H9 (cell line): ENCODE results near the gene ARHGEF33. TPM values are rescaled to one million over a fixed set of nuclear protein-coding genes. Genes with fewer than 3 reads are reported as not detected.

ENCODE experiments used
- DNase-seq: peaks from one replicate; pipeline ENCODE4 v3.0.0-alpha.2; 2017
- H2AFZ ChIP-seq: one replicate; pipeline ENCODE4 v1.6.1; 2013; ENCODE audit warnings: mild to moderate bottlenecking, low read length, control low read depth, moderate library complexity
- H2AK5ac ChIP-seq: 2 replicates; pipeline ENCODE4 v1.6.1; 2013; ENCODE audit warnings: low read length, control low read depth, mixed read lengths; ENCODE audit not compliant: insufficient read length
- H2BK120ac ChIP-seq: one replicate; pipeline ENCODE4 v1.6.1; 2013; ENCODE audit warnings: low read depth, mild to moderate bottlenecking, low read length, control low read depth, inconsistent platforms; ENCODE audit not compliant: poor library complexity, severe bottlenecking
- H2BK12ac ChIP-seq: 2 replicates; pipeline ENCODE4 v1.6.1; 2013; ENCODE audit warnings: low read length, control low read depth, mixed read lengths, low read depth; ENCODE audit not compliant: insufficient read length
- H2BK15ac ChIP-seq: 2 replicates; pipeline ENCODE4 v1.6.1; 2013; ENCODE audit warnings: low read depth, low read length, control low read depth
- H2BK20ac ChIP-seq: one replicate; pipeline ENCODE4 v1.6.1; 2013; ENCODE audit warnings: low read depth, mild to moderate bottlenecking, low read length, control low read depth, inconsistent platforms; ENCODE audit not compliant: poor library complexity, severe bottlenecking
- H2BK5ac ChIP-seq: 2 replicates; pipeline ENCODE4 v1.6.1; 2013; ENCODE audit warnings: low read length, control low read depth, mixed read lengths; ENCODE audit not compliant: insufficient read length
- H3K14ac ChIP-seq: 2 replicates; pipeline ENCODE4 v1.6.1; 2013; ENCODE audit warnings: low read length, control low read depth; ENCODE audit not compliant: insufficient read depth
- H3K18ac ChIP-seq: 2 replicates; pipeline ENCODE4 v1.6.1; 2013; ENCODE audit warnings: low read depth, mild to moderate bottlenecking, mixed read lengths, low read length, control low read depth; ENCODE audit not compliant: insufficient read length
- H3K23ac ChIP-seq: 2 replicates; pipeline ENCODE4 v1.6.1; 2013; ENCODE audit warnings: low read length, control low read depth, mixed read lengths, low read depth; ENCODE audit not compliant: insufficient read length
- H3K23me2 ChIP-seq: 2 replicates; pipeline ENCODE4 v1.6.1; 2013; ENCODE audit warnings: low read depth, mild to moderate bottlenecking, mixed read lengths, low read length, control low read depth; ENCODE audit not compliant: insufficient read length, poor library complexity, severe bottlenecking
- H3K27ac ChIP-seq: 2 replicates; pipeline ENCODE4 v1.5.1; 2013; ENCODE audit warnings: low read length, control low read depth, mixed read lengths, low read depth; ENCODE audit not compliant: insufficient read length
- H3K27me3 ChIP-seq: 2 replicates; pipeline ENCODE4 v1.6.1; 2013; ENCODE audit warnings: low read length, control low read depth, inconsistent platforms; ENCODE audit not compliant: insufficient read depth
- H3K4ac ChIP-seq: 2 replicates; pipeline ENCODE4 v1.6.1; 2013; ENCODE audit warnings: low read depth, mild to moderate bottlenecking, control low read depth, inconsistent platforms, low read length, moderate library complexity
- H3K4me1 ChIP-seq: 2 replicates; pipeline ENCODE4 v1.6.1; 2013; ENCODE audit warnings: low read length, control low read depth, inconsistent platforms; ENCODE audit not compliant: insufficient read depth
- H3K4me2 ChIP-seq: 2 replicates; pipeline ENCODE4 v1.6.1; 2013; ENCODE audit warnings: low read length, control low read depth, mixed read lengths; ENCODE audit not compliant: insufficient read length, insufficient read depth
- H3K56ac ChIP-seq: 2 replicates; pipeline ENCODE4 v1.6.1; 2013; ENCODE audit warnings: low read depth, mild to moderate bottlenecking, mixed read lengths, low read length, control low read depth; ENCODE audit not compliant: insufficient read length
- H3K79me1 ChIP-seq: 2 replicates; pipeline ENCODE4 v1.6.1; 2013; ENCODE audit warnings: low read depth, mild to moderate bottlenecking, moderate library complexity, low read length, control low read depth, inconsistent platforms; ENCODE audit not compliant: insufficient read depth, poor library complexity, severe bottlenecking
- H3K79me2 ChIP-seq: 2 replicates; pipeline ENCODE4 v1.6.1; 2013; ENCODE audit warnings: low read length, control low read depth, inconsistent platforms; ENCODE audit not compliant: insufficient read depth
- H3K9ac ChIP-seq: 2 replicates; pipeline ENCODE4 v1.6.1; 2013; ENCODE audit warnings: low read length, control low read depth, mixed read lengths; ENCODE audit not compliant: insufficient read length; ENCODE audit errors: extremely low read depth
- H3K9me3 ChIP-seq: one replicate; pipeline ENCODE4 v1.6.1; 2013; ENCODE audit warnings: low read depth, low read length, inconsistent platforms; ENCODE audit not compliant: control insufficient read depth
- H3T11ph ChIP-seq: one replicate; pipeline ENCODE4 v1.6.1; 2013; ENCODE audit warnings: mild to moderate bottlenecking, low read length, control low read depth, inconsistent platforms
- H4K20me1 ChIP-seq: one replicate; pipeline ENCODE4 v1.6.1; 2013; ENCODE audit not compliant: control insufficient read depth, insufficient read length, insufficient read depth
- H4K5ac ChIP-seq: 2 replicates; pipeline ENCODE4 v1.6.1; 2013; ENCODE audit warnings: low read depth, mild to moderate bottlenecking, mixed read lengths, low read length, control low read depth; ENCODE audit not compliant: insufficient read length
- H4K8ac ChIP-seq: replicated peaks from 2 replicates; pipeline ENCODE4 v1.6.1; 2013; ENCODE audit warnings: low read length, control low read depth, mixed read lengths, low read depth; ENCODE audit not compliant: insufficient read length
- H4K91ac ChIP-seq: 2 replicates; pipeline ENCODE4 v1.6.1; 2013; ENCODE audit warnings: low read depth, mild to moderate bottlenecking, moderate library complexity, mixed read lengths, low read length, control low read depth; ENCODE audit not compliant: insufficient read length
- H3K27ac Mint-ChIP-seq, 3 experiments: 2 replicates in 2 of 3; 3 replicates in 1 of 3; pipeline ENCODE4 v1.8.0; 2020 to 2021; ENCODE audit warnings: mixed read lengths in 3 of 3, mild to moderate bottlenecking in 1 of 3, moderate library complexity in 1 of 3
- H3K27me3 Mint-ChIP-seq: 2 replicates; pipeline ENCODE4 v1.8.0; 2021; ENCODE audit warnings: low read depth, mild to moderate bottlenecking, moderate library complexity, mixed read lengths
- H3K36me3 Mint-ChIP-seq, 3 experiments: 2 replicates in 2 of 3; 3 replicates in 1 of 3; pipeline ENCODE4 v1.8.0; 2020 to 2021; ENCODE audit warnings: low read depth in 3 of 3, mixed read lengths in 3 of 3; ENCODE audit not compliant: insufficient read depth in 1 of 3
- H3K4me1 Mint-ChIP-seq, 2 experiments: 2 replicates each; pipeline ENCODE4 v1.8.0; 2020; ENCODE audit warnings: mixed read lengths in 2 of 2
- H3K4me3 Mint-ChIP-seq, 2 experiments: 2 replicates in 1 of 2; 3 replicates in 1 of 2; pipeline ENCODE4 v1.8.0; 2020 to 2021; ENCODE audit warnings: mild to moderate bottlenecking in 2 of 2, mixed read lengths in 2 of 2, moderate library complexity in 1 of 2
- H3K9me3 Mint-ChIP-seq, 2 experiments: 2 replicates in 1 of 2; 3 replicates in 1 of 2; pipeline ENCODE4 v1.8.0; 2020; ENCODE audit warnings: mild to moderate bottlenecking in 2 of 2, mixed read lengths in 2 of 2, moderate library complexity in 1 of 2
- CTCF ChIP-seq: fragments of 200-600 bp; sonication (generic); conservative IDR thresholded peaks from 3 replicates; pipeline ENCODE4 v1.8.0; 2021; ENCODE audit warnings: antibody characterized with exemption, mild to moderate bottlenecking
- WGBS: extraction: QIAGEN DNeasy Blood & Tissue Kit; methylation state at CpG from one replicate; pipeline ENCODE4 v1.1.7; 2013; ENCODE audit warnings: missing lambda C conversion rate, low lambda C conversion rate, mixed read lengths; ENCODE audit not compliant: insufficient read length; ENCODE audit errors: extremely low coverage; 5-methylcytosine and 5-hydroxymethylcytosine counted together
- total RNA-seq: library from RNA; stranded (reverse); gene quantifications from 2 replicates; pipeline ENCODE4 v1.2.1, GENCODE V29; 2021

ARHGEF33 gene
- total RNA-seq, 1 experiment from 2014 or later, result 0.92 TPM

- H3K18ac ChIP-seq, result no peak overlapping the region
- H4K20me1 ChIP-seq, result no peaks in the 10 kb centered on the region
- H3K4me1 ChIP-seq, result no peaks in the 10 kb centered on the region
- H3K9me3 Mint-ChIP-seq, result no peaks in the 10 kb centered on the region
- DNase-seq, result no peak
- H3K23me2 ChIP-seq, result no peaks in the 10 kb centered on the region
- H3K23ac ChIP-seq, result no peak overlapping the region
- no peak overlapping the region for H3K4ac ChIP-seq
- no peak overlapping the region for H4K5ac ChIP-seq
- peaks cover 0 to 12% of the 10 kb centered on the region in 2 experiments; a peak in 2 of 4 replicates for H3K4me1 Mint-ChIP-seq
- H4K8ac ChIP-seq, result no peak overlapping the region
- H3K4me2 ChIP-seq, result no peak overlapping the region
- no peak overlapping the region for H3K27ac Mint-ChIP-seq
- no peaks in the 10 kb centered on the region for H3K79me1 ChIP-seq
- H2BK15ac ChIP-seq, result no peak overlapping the region
- no peak overlapping the region for H3K27ac ChIP-seq
- no peak overlapping the region for H2BK20ac ChIP-seq
- no peak for TF ChIP-seq CTCF
- H2BK5ac ChIP-seq, result no peak overlapping the region
- H2BK120ac ChIP-seq, result no peak overlapping the region
- no peak overlapping the region for H2BK12ac ChIP-seq
- H3K56ac ChIP-seq, result no peak overlapping the region
- H3K36me3 Mint-ChIP-seq, result no peaks in the 10 kb centered on the region
- no peak overlapping the region for H2AFZ ChIP-seq
- H2AK5ac ChIP-seq, result no peak overlapping the region
- no peaks in the 10 kb centered on the region for H3K27me3 ChIP-seq
- H3K9ac ChIP-seq, result no peak overlapping the region
- H4K91ac ChIP-seq, result no peak overlapping the region
- WGBS, result no CpG with 5 or more reads among the region's 4 CpGs
- H3T11ph ChIP-seq, result no peak overlapping the region
- H3K9me3 ChIP-seq, result no peaks in the 10 kb centered on the region
- no peak overlapping the region for H3K4me3 Mint-ChIP-seq
- no peaks in the 10 kb centered on the region for H3K79me2 ChIP-seq
- no peaks in the 10 kb centered on the region for H3K27me3 Mint-ChIP-seq
- no peak overlapping the region for H3K14ac ChIP-seq
Observed at GRCh38 chr2:38922389-38922788, 32.7 kb downstream of the ARHGEF33 start.
